D721Med (cell line): ENCODE measurements around the gene VASP.

ENCODE experiments used
- DNase-seq: peaks from one replicate; pipeline ENCODE4 v3.0.0; 2011; ENCODE audit warnings: low spot score; ENCODE audit not compliant: insufficient read length
- FAIRE-seq: peaks from 2 replicates; lab custom pipeline; 2011; peaks lifted over from hg19 to GRCh38; lab: Jason Lieb, UNC
- CTCF ChIP-seq: IDR thresholded peaks from 2 replicates; pipeline ENCODE4 v1.5.1; 2012; ENCODE audit warnings: mild to moderate bottlenecking, control low read depth; ENCODE audit not compliant: insufficient read depth; ENCODE audit errors: missing control alignments

Gene VASP

GRCh38 chr19:45469945-45470761 is 37.1 kb upstream of the VASP start:
- FAIRE-seq = no peak
- no peak for TF ChIP-seq CTCF
- DNase-seq = no peak

GRCh38 chr19:45470762-45471081 is 36.6 kb upstream of the VASP start:
- DNase-seq (no peak), FAIRE-seq (no peak)
- TF ChIP-seq CTCF = no peak

DNA sequence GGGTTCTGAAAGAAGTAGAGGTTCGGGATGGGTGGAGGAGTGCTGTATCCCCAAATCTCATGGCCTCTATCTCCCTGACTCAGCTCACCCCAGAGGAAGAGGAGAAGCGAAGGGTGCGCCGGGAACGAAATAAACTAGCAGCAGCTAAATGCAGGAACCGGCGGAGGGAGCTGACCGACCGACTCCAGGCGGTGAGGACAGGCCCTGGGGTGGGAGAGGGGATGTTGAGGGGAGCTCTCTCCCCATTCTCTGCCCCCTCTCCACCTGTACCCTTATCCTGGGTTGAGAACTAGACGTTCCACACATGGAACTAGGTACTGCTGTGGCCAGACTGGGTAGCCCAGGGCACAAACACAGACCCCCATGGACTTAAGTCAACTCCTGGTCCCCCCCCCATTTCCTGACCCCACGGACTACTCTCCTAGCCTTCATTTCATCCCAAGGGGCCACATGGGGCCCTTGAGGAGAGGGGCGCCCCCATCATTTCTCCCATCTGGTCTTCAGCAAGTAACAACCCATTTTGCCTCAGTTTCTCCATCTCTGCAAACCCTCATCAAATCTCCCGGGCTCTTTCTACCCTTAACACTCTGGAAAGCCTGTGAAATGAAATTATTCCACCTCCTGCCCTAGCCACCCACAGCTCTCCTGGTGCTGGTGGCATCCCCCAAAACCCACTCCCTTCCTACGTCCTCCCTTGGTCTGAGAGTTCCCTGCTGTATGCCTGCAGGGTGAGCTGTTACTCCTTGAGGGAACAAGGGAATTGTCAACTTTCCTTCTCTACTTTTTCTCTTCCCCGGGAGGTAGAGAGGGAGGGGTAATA is 36.0 kb upstream of the VASP start:
- TF ChIP-seq CTCF = no peak
- no peak for DNase-seq
- no peak for FAIRE-seq

- no peak for DNase-seq
- TF ChIP-seq CTCF = no peak
- FAIRE-seq = no peak
These were observed 35.2 kb upstream of the VASP start for GRCh38 chr19:45471931-45472562.

- TF ChIP-seq CTCF = no peak
- FAIRE-seq (no peak), DNase-seq (no peak)
These were observed 34.5 kb upstream of the VASP start for GRCh38 chr19:45472563-45473366.

GRCh38 chr19:45473367-45473681 is 34.0 kb upstream of the VASP start:
- DNase-seq (no peak), FAIRE-seq (no peak)
- TF ChIP-seq CTCF = no peak
